ENCODE data around the gene CSRP3.

DNA sequence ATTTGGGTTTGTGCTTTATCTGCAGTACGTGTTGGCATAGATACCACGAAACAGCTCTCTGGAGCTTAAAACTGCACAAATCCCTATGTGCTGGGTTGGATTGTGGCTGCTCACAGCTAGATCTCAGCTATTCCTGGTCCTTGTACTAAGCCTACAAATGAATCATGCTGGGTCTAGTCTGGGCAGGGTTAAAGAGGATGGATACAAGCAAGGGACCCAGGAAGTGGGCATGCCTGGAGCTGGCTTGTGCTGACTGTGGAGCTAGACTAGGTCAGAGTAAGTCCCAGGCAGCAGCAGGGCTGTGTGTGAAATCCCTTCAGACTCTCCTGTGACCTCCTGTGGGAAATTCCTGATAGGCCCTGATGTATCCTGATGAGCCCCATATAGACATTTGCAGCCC is 42.8 kb upstream of the CSRP3 start:
- TF ChIP-seq, protein P1, sequence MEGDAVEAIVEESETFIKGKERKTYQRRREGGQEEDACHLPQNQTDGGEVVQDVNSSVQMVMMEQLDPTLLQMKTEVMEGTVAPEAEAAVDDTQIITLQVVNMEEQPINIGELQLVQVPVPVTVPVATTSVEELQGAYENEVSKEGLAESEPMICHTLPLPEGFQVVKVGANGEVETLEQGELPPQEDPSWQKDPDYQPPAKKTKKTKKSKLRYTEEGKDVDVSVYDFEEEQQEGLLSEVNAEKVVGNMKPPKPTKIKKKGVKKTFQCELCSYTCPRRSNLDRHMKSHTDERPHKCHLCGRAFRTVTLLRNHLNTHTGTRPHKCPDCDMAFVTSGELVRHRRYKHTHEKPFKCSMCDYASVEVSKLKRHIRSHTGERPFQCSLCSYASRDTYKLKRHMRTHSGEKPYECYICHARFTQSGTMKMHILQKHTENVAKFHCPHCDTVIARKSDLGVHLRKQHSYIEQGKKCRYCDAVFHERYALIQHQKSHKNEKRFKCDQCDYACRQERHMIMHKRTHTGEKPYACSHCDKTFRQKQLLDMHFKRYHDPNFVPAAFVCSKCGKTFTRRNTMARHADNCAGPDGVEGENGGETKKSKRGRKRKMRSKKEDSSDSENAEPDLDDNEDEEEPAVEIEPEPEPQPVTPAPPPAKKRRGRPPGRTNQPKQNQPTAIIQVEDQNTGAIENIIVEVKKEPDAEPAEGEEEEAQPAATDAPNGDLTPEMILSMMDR (conservative IDR thresholded peaks at IDR 0.05; ENCODE audit: low read depth, low read length): no peak
- TF ChIP-seq RFX5 (IDR thresholded peaks at IDR 0.05; ENCODE audit: low read depth, low read length) (no peak), POLR2A (IDR thresholded peaks at IDR 0.05; ENCODE audit: low read depth, low read length) (no peak), MXI1 (IDR thresholded peaks at IDR 0.05; ENCODE audit: borderline replicate concordance, low read depth, low read length) (no peak), SMC3 (IDR thresholded peaks at IDR 0.05; ENCODE audit: low read depth, low read length) (no peak)
- TF ChIP-seq, protein P2, sequence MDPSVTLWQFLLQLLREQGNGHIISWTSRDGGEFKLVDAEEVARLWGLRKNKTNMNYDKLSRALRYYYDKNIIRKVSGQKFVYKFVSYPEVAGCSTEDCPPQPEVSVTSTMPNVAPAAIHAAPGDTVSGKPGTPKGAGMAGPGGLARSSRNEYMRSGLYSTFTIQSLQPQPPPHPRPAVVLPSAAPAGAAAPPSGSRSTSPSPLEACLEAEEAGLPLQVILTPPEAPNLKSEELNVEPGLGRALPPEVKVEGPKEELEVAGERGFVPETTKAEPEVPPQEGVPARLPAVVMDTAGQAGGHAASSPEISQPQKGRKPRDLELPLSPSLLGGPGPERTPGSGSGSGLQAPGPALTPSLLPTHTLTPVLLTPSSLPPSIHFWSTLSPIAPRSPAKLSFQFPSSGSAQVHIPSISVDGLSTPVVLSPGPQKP (IDR thresholded peaks at IDR 0.05; ENCODE audit: borderline replicate concordance, low read depth, low read length): no peak

Measured in IMR-90 (cell line).